SK-N-MC (cell line): ENCODE measurements around the gene TBL1X.

ENCODE experiments used
- DNase-seq: peaks from one replicate; pipeline ENCODE4 v3.0.0-alpha.2; 2011; ENCODE audit warnings: low read depth, low spot score
- H3K27ac ChIP-seq: fragments of 200-600 bp; sonication (generic); 2 replicates; pipeline ENCODE4 v1.5.1; 2016; ENCODE audit warnings: mixed run types
- H3K36me3 ChIP-seq: fragments of 200-600 bp; sonication (generic); 2 replicates; pipeline ENCODE4 v1.6.1; 2017; ENCODE audit warnings: antibody characterized with exemption, low read length, mixed read lengths; ENCODE audit not compliant: insufficient read depth
- H3K4me3 ChIP-seq: fragments of 200-600 bp; sonication (generic); 2 replicates; pipeline ENCODE4 v1.5.1; 2016
- H3K9ac ChIP-seq: fragments of 200-600 bp; sonication (generic); 2 replicates; pipeline ENCODE4 v1.8.0; 2017; ENCODE audit warnings: mixed run types, mixed read lengths; ENCODE audit not compliant: insufficient read length
- H3K9me3 ChIP-seq: fragments of 200-600 bp; sonication (generic); 2 replicates; pipeline ENCODE4 v1.6.1; 2017; ENCODE audit warnings: low read depth, mild to moderate bottlenecking, antibody characterized with exemption, low read length, moderate library complexity, mixed read lengths
- EZH2 ChIP-seq: fragments of 200-600 bp; sonication (generic); IDR thresholded peaks from one replicate; pipeline ENCODE4 v1.6.1; 2017; ENCODE audit warnings: antibody characterized with exemption
- FOXP2 ChIP-seq: optimal IDR thresholded peaks from 2 replicates; pipeline ENCODE3; 2011; ENCODE audit warnings: mild to moderate bottlenecking, moderate library complexity; ENCODE audit not compliant: insufficient read depth; ENCODE audit errors: extremely low read length, control extremely low read depth
- POLR2AphosphoS5 ChIP-seq: IDR thresholded peaks from 2 replicates; pipeline ENCODE4 v1.6.1; 2012; ENCODE audit warnings: mild to moderate bottlenecking, low read depth, low read length, borderline replicate concordance

The TBL1X gene

GRCh38 chrX:9710332-9710731 is 245.5 kb downstream of the TBL1X start:
- Histone ChIP-seq H3K9me3 (no peaks in the 10 kb centered on the region), H3K4me3 (no peak overlapping the region), H3K27ac (no peak overlapping the region), H3K9ac (no peak overlapping the region), H3K36me3 (peaks cover 21% of the 10 kb centered on the region; the same call in 1 of the 2 replicates)
- TF ChIP-seq FOXP2 = no peak
- no peak for TF ChIP-seq EZH2
- no peak for TF ChIP-seq POLR2AphosphoS5
- no peak for DNase-seq

GRCh38 chrX:9717376-9717775 is 252.5 kb downstream of the TBL1X start:
- no peak for DNase-seq
- H3K9ac ChIP-seq = no peak overlapping the region
- TF ChIP-seq EZH2 = no peak
- no peak for TF ChIP-seq POLR2AphosphoS5
- no peak for TF ChIP-seq FOXP2
- peaks cover 14% of the 10 kb centered on the region; the same call in 1 of the 2 replicates for H3K36me3 ChIP-seq
- H3K27ac ChIP-seq = no peak overlapping the region
- H3K9me3 ChIP-seq = no peaks in the 10 kb centered on the region
- H3K4me3 ChIP-seq = no peak overlapping the region

- no peaks in the 10 kb centered on the region; the same call in 1 of the 2 replicates for H3K36me3 ChIP-seq
- no peak overlapping the region for H3K9ac ChIP-seq
- no peak for DNase-seq
- H3K9me3 ChIP-seq = no peaks in the 10 kb centered on the region
- H3K27ac ChIP-seq = no peak overlapping the region
- no peak overlapping the region for H3K4me3 ChIP-seq
- no peak for TF ChIP-seq EZH2
Observed at GRCh38 chrX:9724711-9725110, 259.9 kb downstream of the TBL1X start.

GRCh38 chrX:9728261-9728660 is 263.4 kb downstream of the TBL1X start:
- no peak overlapping the region for H3K27ac ChIP-seq
- DNase-seq = no peak
- no peaks in the 10 kb centered on the region for H3K9me3 ChIP-seq
- H3K36me3 ChIP-seq = no peaks in the 10 kb centered on the region
- no peak overlapping the region for H3K9ac ChIP-seq
- TF ChIP-seq POLR2AphosphoS5 (no peak), EZH2 (no peak), FOXP2 (no peak)
- H3K4me3 ChIP-seq = no peak overlapping the region

- Histone ChIP-seq H3K27ac (no peak overlapping the region), H3K4me3 (no peak overlapping the region), H3K36me3 (no peaks in the 10 kb centered on the region), H3K9ac (no peak overlapping the region), H3K9me3 (no peaks in the 10 kb centered on the region)
- no peak for DNase-seq
- no peak for TF ChIP-seq EZH2
- no peak for TF ChIP-seq POLR2AphosphoS5
- TF ChIP-seq FOXP2 = no peak
Observed at GRCh38 chrX:9729171-9729885, 264.5 kb downstream of the TBL1X start.

- Histone ChIP-seq H3K9me3 (no peaks in the 10 kb centered on the region), H3K36me3 (no peaks in the 10 kb centered on the region), H3K9ac (no peak overlapping the region), H3K4me3 (no peak overlapping the region), H3K27ac (no peak overlapping the region)
- DNase-seq = no peak
- no peak for TF ChIP-seq EZH2
- TF ChIP-seq POLR2AphosphoS5 = no peak
- no peak for TF ChIP-seq FOXP2
Observed at GRCh38 chrX:9730078-9730477, 265.2 kb downstream of the TBL1X start.

- Histone ChIP-seq H3K9ac (no peak overlapping the region), H3K36me3 (no peaks in the 10 kb centered on the region), H3K9me3 (no peaks in the 10 kb centered on the region), H3K4me3 (no peak overlapping the region), H3K27ac (no peak overlapping the region)
- TF ChIP-seq FOXP2 (no peak), POLR2AphosphoS5 (no peak)
- DNase-seq = no peak
Observed at GRCh38 chrX:9730752-9731151, 265.9 kb downstream of the TBL1X start.

GRCh38 chrX:9737363-9737762 is 272.5 kb downstream of the TBL1X start:
- no peak overlapping the region for H3K9ac ChIP-seq
- no peak for DNase-seq
- no peak overlapping the region for H3K27ac ChIP-seq
- no peak for TF ChIP-seq FOXP2
- no peak for TF ChIP-seq EZH2
- no peak for TF ChIP-seq POLR2AphosphoS5
- H3K4me3 ChIP-seq = no peak overlapping the region
- H3K36me3 ChIP-seq = no peaks in the 10 kb centered on the region
- H3K9me3 ChIP-seq = no peaks in the 10 kb centered on the region

GRCh38 chrX:9738151-9738550 is 273.3 kb downstream of the TBL1X start:
- DNase-seq = no peak
- no peak overlapping the region for H3K27ac ChIP-seq

More at GRCh38 chrX:9738151-9738550, 273.3 kb downstream of the TBL1X start:
- TF ChIP-seq EZH2 (no peak), FOXP2 (no peak), POLR2AphosphoS5 (no peak)
- H3K4me3 ChIP-seq = no peak overlapping the region
- no peaks in the 10 kb centered on the region for H3K36me3 ChIP-seq
- no peak overlapping the region for H3K9ac ChIP-seq
- no peaks in the 10 kb centered on the region for H3K9me3 ChIP-seq
